GM18499 (cell line): ENCODE measurements around the gene TESK2.
"Not testable (repeated sequence)": the region's sequence is repeated elsewhere in the genome, so short reads cannot be mapped to it uniquely, and the experiment has no call there.

Experiments used
- ATAC-seq: cut with Tn5 transposase; IDR thresholded peaks from one replicate; pipeline ENCODE4 v1.9.1; 2021; ENCODE audit warnings: moderate number of reproducible peaks; ENCODE audit not compliant: insufficient read depth, unreplicated experiment

The TESK2 gene

GRCh38 chr1:45510036-45510971 lies 19.3 kb upstream of the TESK2 start:
- no peak for ATAC-seq

GRCh38 chr1:45508295-45509151 lies 17.6 kb upstream of the TESK2 start:
- ATAC-seq = no peak

- no peak for ATAC-seq
These were observed 16.9 kb upstream of the TESK2 start for GRCh38 chr1:45507893-45508292.

- no peak for ATAC-seq
These were observed 16.2 kb upstream of the TESK2 start for GRCh38 chr1:45507195-45507594.

GRCh38 chr1:45503462-45504360 lies 12.7 kb upstream of the TESK2 start:
- ATAC-seq = no peak

- no peak for ATAC-seq
These were observed 10.5 kb upstream of the TESK2 start for GRCh38 chr1:45501505-45501859.

- no peak for ATAC-seq
These were observed 8.4 kb upstream of the TESK2 start for GRCh38 chr1:45499415-45499769.

GRCh38 chr1:45498279-45498678 lies 7.3 kb upstream of the TESK2 start:
- ATAC-seq = no peak

- no peak for ATAC-seq
These were observed 2.2 kb upstream of the TESK2 start for GRCh38 chr1:45493116-45493697.

- no peak for ATAC-seq
These were observed 1.7 kb upstream of the TESK2 start for GRCh38 chr1:45492691-45493090.

- ATAC-seq = no peak
These were observed 711 bp upstream of the TESK2 start for GRCh38 chr1:45491487-45492260.

GRCh38 chr1:45490121-45490625 lies 790 bp downstream of the TESK2 start:
- ATAC-seq = no peak

GRCh38 chr1:45489379-45489778 lies 1.6 kb downstream of the TESK2 start:
- not testable (repeated sequence) for ATAC-seq

- no peak for ATAC-seq
These were observed 2.1 kb downstream of the TESK2 start for GRCh38 chr1:45488666-45489377.

- no peak for ATAC-seq
These were observed 5.0 kb downstream of the TESK2 start for GRCh38 chr1:45485949-45486348.

- ATAC-seq = no peak
These were observed 11.8 kb downstream of the TESK2 start for GRCh38 chr1:45479039-45479748.

GRCh38 chr1:45478121-45478814 lies 12.7 kb downstream of the TESK2 start:
- no peak for ATAC-seq
